Activated CD8-positive, alpha-beta memory T cell treated with anti-CD3 and anti-CD28 coated beads, Interleukin-2, amount 10 ng/mL, durations not matched to agents 7 days and 5 days (primary cell): ENCODE results near the gene GPR135. TPM values are rescaled to one million over a fixed set of nuclear protein-coding genes. Genes with fewer than 3 reads are reported as not detected.

Experiments used
- ATAC-seq: fragments of 150-1000 bp; cut with Tn5 transposase; one replicate; pipeline ENCODE4 v1.10.0; 2021; ENCODE audit warnings: moderate library complexity
- CTCF ChIA-PET: fragments of 350-600 bp; sonication (Branson Sonifier 250); formaldehyde crosslinking; loops from one replicate; lab custom pipeline; 2021; ENCODE audit warnings: antibody characterized with exemption; lab: Charles Lee
- DNase-seq: peaks from one replicate; pipeline ENCODE4 v3.0.0-alpha.2; 2020
- H3K27ac Mint-ChIP-seq: one replicate; pipeline ENCODE4 v1.8.0; 2021; ENCODE audit warnings: mild to moderate bottlenecking, mixed read lengths
- H3K27me3 Mint-ChIP-seq: one replicate; pipeline ENCODE4 v1.8.0; 2021; ENCODE audit warnings: mixed read lengths
- H3K36me3 Mint-ChIP-seq: one replicate; pipeline ENCODE4 v1.8.0; 2021; ENCODE audit warnings: mild to moderate bottlenecking, mixed read lengths
- H3K4me1 Mint-ChIP-seq: one replicate; pipeline ENCODE4 v1.8.0; 2021; ENCODE audit warnings: mixed read lengths
- H3K4me3 Mint-ChIP-seq: one replicate; pipeline ENCODE4 v1.8.0; 2021; ENCODE audit warnings: mild to moderate bottlenecking, moderate library complexity, mixed read lengths
- H3K9me3 Mint-ChIP-seq: one replicate; pipeline ENCODE4 v1.8.0; 2022; ENCODE audit warnings: low read depth, mixed read lengths
- total RNA-seq, 2 experiments: library from RNA; stranded (reverse); gene quantifications; one replicate each; pipeline ENCODE4 v1.2.3, GENCODE V29; 2021

Gene GPR135
- total RNA-seq, 2 experiments from 2014 or later, result 1.3 to 2.1 TPM

DNA sequence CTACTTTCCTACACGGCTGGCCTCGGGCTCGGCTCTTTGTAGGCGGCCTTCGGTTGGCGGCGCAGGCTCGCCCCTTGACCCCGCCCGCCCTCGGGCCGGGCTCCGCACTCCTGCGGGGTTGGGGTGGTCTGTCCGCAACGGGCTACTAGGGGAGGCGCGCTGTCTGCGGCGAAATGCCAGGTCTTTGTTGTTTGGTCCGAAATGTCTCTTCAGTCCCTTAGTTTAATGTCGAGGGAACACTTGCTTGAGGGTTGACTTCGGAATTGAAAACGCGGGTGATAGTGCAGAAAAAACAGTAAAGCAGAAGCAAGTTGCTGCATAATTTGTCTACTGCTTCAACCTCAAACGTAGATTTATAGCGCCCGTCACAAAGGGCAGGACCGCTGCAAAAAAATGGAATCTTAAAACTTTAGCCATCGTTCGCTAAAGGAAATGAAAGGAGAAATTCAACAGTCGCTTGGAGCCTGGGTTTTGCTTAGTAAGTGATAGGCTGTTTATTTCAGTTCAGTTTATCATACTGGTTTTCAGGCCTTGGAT lies 19.5 kb upstream of the GPR135 start:
- Mint-ChIP-seq H3K27me3 (no peaks in the 10 kb centered on the region), H3K27ac (peak overlapping the region; percentile 94), H3K9me3 (no peaks in the 10 kb centered on the region), H3K36me3 (peaks cover 24% of the 10 kb centered on the region), H3K4me3 (peak overlapping the region; percentile 97), H3K4me1 (peaks cover 60% of the 10 kb centered on the region)
- DNase-seq (no peak), ATAC-seq (peak; percentile 72)
- CTCF ChIA-PET, result interaction anchor here (0.7 to 1.9 kb wide), 9 partner anchors 10 to 681 kb away, joined by 3 to 7 read pairs (median 3); partner anchors contain the start of gene DHRS7

DNA sequence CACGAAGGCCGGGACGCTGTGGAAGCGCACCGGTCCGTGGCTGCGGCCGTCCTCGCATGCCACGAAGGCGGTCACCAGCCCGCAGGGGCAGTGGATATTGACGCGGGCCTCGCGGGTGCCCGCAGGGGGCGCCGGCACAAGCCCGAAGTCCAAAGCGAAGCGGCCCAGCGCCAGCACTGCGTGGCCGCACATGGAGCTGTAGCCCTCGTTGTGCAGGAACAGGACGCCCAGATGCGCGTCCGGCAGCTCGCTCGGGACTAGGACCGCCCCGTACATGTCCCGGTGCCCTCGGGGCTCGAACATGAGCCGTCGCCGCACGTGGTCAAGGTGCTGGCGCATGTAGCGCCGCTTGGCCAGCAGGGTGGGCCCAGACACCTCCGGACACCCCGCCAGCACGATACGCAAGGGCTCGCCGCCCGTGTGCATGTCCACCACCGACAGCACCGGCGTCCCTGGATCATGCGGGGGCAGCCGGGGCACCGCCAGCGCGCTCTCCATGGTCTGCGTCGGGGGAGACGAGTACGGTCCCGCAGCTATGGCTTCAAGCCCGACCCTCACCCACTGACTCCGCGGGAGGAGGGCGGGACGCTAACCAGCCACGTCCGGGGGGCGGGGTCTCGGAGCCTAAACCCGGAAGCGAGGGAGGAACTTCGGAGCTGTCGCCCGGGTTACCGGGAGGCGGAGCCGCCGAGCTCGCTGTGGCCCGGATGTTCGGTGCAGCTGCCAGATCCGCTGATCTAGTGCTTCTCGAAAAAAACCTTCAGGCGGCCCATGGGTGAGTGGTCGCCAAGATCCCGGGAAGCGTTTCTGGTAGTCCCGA lies 18.8 kb upstream of the GPR135 start, which contains the start of the genes JKAMP and L3HYPDH:
Gene JKAMP, plus strand, starts transcription at position 699 of the 820 bp plus-strand sequence. Its CDS starts 73 bp downstream, at position 772.
Gene L3HYPDH, minus strand, starts transcription at position 590 of the 820 bp plus-strand sequence. Its CDS starts 92 bp downstream, at position 498.
- peak within 1 kb of the TSS; percentile 97 for H3K4me3 Mint-ChIP-seq
- CTCF ChIA-PET, result interaction anchor here (0.7 to 1.9 kb wide), 10 partner anchors 10 to 681 kb away, joined by 3 to 7 read pairs (median 3); partner anchors contain the start of gene DHRS7
- H3K36me3 Mint-ChIP-seq, result peaks cover 18% of the 10 kb centered on the region
- H3K27ac Mint-ChIP-seq, result peak within 1 kb of the TSS; percentile 94
- peak; percentile 92 for ATAC-seq
- peak; percentile 98 for DNase-seq
- H3K4me1 Mint-ChIP-seq, result peaks cover 60% of the 10 kb centered on the region
- H3K9me3 Mint-ChIP-seq, result no peaks in the 10 kb centered on the region
- no peaks in the 10 kb centered on the region for H3K27me3 Mint-ChIP-seq

DNA sequence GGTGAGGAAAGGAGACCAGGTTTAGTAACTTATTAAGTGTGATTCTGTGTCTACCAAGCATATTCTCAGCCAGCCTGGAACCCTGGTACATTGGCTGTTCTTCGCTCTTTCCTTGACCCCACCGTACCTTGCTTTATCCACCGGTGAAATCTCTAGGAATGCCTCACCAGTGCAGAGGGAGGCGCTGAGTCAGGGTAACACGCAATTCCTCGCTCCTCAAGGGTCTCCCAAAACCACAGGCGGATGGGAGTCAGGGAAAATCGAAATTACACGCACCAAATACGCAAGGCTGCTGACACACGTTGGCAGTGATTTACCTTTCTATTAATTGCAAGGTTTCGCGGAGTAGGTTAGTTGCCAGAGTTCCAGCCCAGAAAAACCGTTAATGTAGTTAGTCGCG lies 18.2 kb upstream of the GPR135 start:
- Mint-ChIP-seq H3K27ac (peak overlapping the region; percentile 94), H3K9me3 (no peaks in the 10 kb centered on the region), H3K36me3 (peaks cover 18% of the 10 kb centered on the region), H3K4me1 (peaks cover 60% of the 10 kb centered on the region), H3K27me3 (no peaks in the 10 kb centered on the region), H3K4me3 (peak overlapping the region; percentile 97)
- no peak for ATAC-seq
- no peak for DNase-seq
- CTCF ChIA-PET, result interaction anchor here (1.3 to 1.7 kb wide), 3 partner anchors 19 to 682 kb away, joined by 3 to 7 read pairs (median 3); partner anchors contain the start of gene DHRS7

DNA sequence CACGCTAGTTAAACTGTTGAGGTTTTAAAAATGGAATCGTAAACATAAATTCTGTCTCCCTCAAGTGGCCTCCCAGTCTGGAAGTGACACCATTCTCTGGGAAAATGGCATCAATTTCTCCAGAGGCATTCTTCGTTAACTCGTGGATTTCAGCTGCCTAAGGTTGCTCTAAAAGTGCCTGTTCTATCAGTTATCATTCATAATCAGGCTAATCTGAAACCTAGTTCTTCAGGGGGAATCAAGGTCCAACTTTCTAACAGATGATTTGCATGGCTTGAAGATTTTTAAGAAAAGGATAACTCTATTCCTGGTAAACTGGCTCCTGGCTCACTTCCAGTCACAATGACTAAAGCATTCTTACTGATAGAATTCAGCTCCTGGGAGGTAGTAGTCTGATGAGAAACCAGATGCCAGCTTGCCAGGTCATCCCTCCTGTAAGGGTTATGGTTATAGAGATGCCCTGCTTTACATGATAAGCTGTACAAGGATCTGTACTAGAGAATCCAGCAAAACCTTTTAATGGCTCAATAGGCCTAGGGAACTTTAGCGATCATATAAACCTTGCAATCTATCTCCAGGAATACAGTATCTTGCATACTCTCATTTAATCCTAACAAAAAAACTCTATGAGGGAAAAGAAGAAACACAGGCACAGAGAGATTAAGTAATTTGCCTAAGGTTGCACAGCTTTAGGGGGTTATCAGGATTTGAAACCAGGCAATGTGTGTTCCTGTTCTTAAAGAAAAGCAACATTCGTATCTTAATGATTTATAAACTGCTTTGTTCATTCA lies 17.6 kb upstream of the GPR135 start:
- CTCF ChIA-PET, result interaction anchor here (1.4 to 1.7 kb wide), 2 partner anchors 18 to 683 kb away, joined by 3 to 7 read pairs; partner anchors contain the start of gene DHRS7

DNA sequence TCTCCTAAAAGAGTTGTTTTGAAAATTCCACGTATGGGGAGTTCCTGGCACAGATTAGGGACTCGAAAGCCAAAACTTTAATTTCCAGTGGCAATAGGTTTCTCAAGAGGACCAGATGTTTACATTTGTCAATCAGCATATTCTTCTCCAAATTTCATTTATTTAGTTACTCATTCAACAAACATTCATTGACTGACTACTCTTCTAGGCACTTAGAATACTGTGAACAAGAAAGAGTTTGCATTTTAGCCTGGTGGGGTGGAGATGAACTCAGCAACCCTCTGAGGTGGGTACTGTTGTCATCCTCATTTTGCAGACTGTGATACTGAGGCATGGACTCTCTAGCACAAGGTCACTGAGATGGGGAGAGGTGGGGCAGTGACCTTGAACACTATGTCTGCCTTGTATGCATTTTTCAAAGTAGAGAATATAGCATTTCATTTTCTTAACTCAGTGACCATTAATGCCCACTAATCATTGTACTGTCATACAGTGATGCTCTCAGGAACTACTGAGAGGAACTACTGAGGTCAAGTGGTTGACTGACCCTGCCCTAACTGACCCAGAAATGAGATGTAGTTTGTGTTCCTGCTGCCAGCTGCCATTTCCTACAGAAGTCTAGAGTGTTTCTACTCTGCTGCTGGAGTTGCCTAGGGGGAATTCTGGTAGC lies 16.8 kb upstream of the GPR135 start:
- DNase-seq (no peak), ATAC-seq (no peak)
- peaks cover 14% of the 10 kb centered on the region for H3K36me3 Mint-ChIP-seq
- H3K27ac Mint-ChIP-seq, result peak overlapping the region; percentile 94
- H3K4me1 Mint-ChIP-seq, result peaks cover 56% of the 10 kb centered on the region
- H3K9me3 Mint-ChIP-seq, result no peaks in the 10 kb centered on the region
- CTCF ChIA-PET, result no interaction called here
- H3K27me3 Mint-ChIP-seq, result no peaks in the 10 kb centered on the region
- H3K4me3 Mint-ChIP-seq, result peak overlapping the region; percentile 97

More for the DNA sequence above, 17.6 kb upstream of the GPR135 start:
- Mint-ChIP-seq H3K4me3 (peak overlapping the region; percentile 97), H3K27ac (peak overlapping the region; percentile 94), H3K9me3 (no peaks in the 10 kb centered on the region), H3K36me3 (peaks cover 14% of the 10 kb centered on the region), H3K4me1 (peaks cover 54% of the 10 kb centered on the region), H3K27me3 (no peaks in the 10 kb centered on the region)
- ATAC-seq (no peak), DNase-seq (no peak)

DNA sequence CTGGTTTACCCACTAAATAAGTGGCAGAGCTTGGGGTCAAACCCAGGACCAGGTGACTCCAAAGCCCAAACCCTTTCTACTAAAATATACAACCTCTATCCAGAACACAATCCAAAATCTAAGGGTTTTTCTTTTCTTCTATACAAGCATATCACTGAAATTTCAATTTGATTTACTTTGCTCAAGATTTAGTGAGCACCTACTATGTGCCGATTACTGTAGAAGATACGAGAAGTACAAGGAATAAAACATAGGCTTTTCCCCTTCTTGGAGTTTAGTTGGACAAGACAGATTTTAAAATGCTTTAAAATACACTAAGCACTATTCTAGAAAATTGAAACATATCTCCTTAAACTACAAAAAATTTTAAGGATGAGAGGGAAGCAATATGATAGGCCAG lies 16.2 kb upstream of the GPR135 start:
- DNase-seq (no peak), ATAC-seq (no peak)
- H3K36me3 Mint-ChIP-seq, result peaks cover 13% of the 10 kb centered on the region
- no peaks in the 10 kb centered on the region for H3K9me3 Mint-ChIP-seq
- H3K4me3 Mint-ChIP-seq, result peak overlapping the region; percentile 97
- H3K4me1 Mint-ChIP-seq, result peaks cover 61% of the 10 kb centered on the region
- no peaks in the 10 kb centered on the region for H3K27me3 Mint-ChIP-seq
- CTCF ChIA-PET, result no interaction called here
- H3K27ac Mint-ChIP-seq, result peak overlapping the region; percentile 82

DNA sequence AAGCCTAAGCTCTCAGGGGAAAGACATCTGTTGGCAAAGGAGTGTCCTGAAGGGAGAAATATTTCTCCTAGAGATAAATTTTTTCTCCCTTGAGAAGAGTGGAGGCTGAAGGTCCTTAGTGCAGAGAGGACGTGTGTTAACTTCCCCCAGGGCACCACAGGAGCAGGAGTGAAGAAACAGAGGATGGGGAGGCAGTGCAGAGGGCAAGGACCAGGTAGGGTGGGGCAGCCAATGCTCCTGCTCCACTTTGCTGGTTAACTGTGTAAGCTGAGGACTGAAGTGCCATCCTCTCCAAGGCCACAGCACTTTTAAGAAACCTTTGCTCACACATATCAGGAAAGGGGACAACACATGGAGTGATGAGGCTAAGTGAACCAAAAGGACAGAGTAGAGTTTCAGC lies 15.0 kb upstream of the GPR135 start:
- Mint-ChIP-seq H3K9me3 (no peaks in the 10 kb centered on the region), H3K4me3 (peak overlapping the region; percentile 97), H3K36me3 (peaks cover 13% of the 10 kb centered on the region), H3K27me3 (no peaks in the 10 kb centered on the region), H3K4me1 (peaks cover 53% of the 10 kb centered on the region), H3K27ac (peak overlapping the region; percentile 82)
- ATAC-seq (no peak), DNase-seq (no peak)
- CTCF ChIA-PET, result interaction anchor here (1.2 kb wide), 1 partner anchor 96 kb away, joined by 3 read pairs; the partner anchor contains the start of gene CCDC175

DNA sequence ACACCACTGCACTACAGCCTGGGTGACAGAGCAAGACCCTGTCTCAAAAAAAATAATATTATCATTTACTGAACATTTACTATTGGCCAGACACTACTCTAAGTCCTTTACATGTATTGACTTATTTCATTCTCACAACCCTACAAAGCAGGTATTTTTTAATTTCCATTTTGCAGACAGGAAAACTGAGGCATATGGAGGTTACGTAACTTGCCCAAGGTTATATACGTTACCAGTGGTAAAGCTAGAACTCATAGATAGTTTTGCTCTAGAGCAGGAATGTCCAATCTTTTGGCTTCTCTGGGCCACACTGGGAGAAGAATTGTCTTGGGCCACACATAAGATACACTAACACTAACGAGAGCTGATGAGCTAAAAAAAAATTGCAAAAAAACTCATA lies 13.4 kb upstream of the GPR135 start:
- H3K4me1 Mint-ChIP-seq, result peaks cover 53% of the 10 kb centered on the region
- no peak for ATAC-seq

DNA sequence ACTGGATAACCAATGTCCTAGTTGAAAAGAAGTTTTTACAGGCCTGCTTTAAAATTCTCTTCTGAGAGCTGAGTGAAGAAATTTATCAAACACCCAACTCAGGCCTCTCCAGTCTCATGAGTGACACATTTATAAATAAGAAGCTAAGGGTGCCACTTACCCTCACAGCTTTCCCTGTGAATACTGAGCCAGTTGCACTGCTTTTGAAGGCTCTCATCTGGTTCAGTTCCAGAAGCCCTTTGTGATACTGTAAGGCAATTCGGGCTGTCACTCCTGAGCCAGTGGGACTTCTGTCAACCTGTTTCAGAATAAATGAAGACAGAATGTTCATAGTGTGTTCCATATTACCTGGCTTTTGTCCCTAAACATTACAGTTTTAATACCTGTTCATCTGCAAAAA lies 10.5 kb upstream of the GPR135 start:
- no peak overlapping the region for H3K4me3 Mint-ChIP-seq

More for the DNA sequence above, 13.4 kb upstream of the GPR135 start:
- H3K4me3 Mint-ChIP-seq, result no peak overlapping the region
- CTCF ChIA-PET, result interaction anchor here (1.2 kb wide), 2 partner anchors 14 to 18 kb away, joined by 3 to 4 read pairs; partner anchors contain the start of gene GPR135
- H3K27ac Mint-ChIP-seq, result no peak overlapping the region
- no peak for DNase-seq
- no peaks in the 10 kb centered on the region for H3K9me3 Mint-ChIP-seq
- peaks cover 21% of the 10 kb centered on the region for H3K36me3 Mint-ChIP-seq
- no peaks in the 10 kb centered on the region for H3K27me3 Mint-ChIP-seq

DNA sequence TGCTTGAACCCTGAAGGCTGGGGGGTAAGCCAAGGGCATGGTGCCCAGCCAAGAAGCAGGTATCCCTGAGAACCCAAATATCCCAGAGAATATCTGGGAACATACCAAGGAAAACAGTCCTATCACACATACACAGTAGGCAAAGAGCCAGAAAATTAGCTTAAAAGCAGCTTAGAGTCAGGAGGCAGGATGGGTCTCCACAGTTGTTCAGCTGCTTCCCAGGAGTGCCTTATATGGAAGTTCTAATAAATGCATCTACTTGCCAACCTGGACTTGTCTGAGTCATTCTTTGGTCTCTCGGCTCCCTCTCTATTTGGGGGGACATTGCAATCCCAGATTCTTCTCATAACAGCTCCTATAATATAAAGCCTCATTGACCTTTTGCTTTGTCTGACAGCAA lies 9.0 kb upstream of the GPR135 start:
- Mint-ChIP-seq H3K36me3 (peaks cover 23% of the 10 kb centered on the region), H3K27me3 (no peaks in the 10 kb centered on the region), H3K27ac (no peak overlapping the region), H3K4me1 (peaks cover 16% of the 10 kb centered on the region), H3K9me3 (no peaks in the 10 kb centered on the region), H3K4me3 (no peak overlapping the region)
- ATAC-seq (no peak), DNase-seq (no peak)
- CTCF ChIA-PET, result interaction anchor here (0.7 to 1.5 kb wide), 2 partner anchors 10 to 30 kb away, joined by 3 to 4 read pairs; no protein-coding TSS in a partner anchor

More for the DNA sequence above, 10.5 kb upstream of the GPR135 start:
- DNase-seq (no peak), ATAC-seq (no peak)
- Mint-ChIP-seq H3K27ac (no peak overlapping the region), H3K4me1 (peaks cover 28% of the 10 kb centered on the region), H3K36me3 (peaks cover 24% of the 10 kb centered on the region), H3K9me3 (no peaks in the 10 kb centered on the region), H3K27me3 (no peaks in the 10 kb centered on the region)
- CTCF ChIA-PET, result no interaction called here

DNA sequence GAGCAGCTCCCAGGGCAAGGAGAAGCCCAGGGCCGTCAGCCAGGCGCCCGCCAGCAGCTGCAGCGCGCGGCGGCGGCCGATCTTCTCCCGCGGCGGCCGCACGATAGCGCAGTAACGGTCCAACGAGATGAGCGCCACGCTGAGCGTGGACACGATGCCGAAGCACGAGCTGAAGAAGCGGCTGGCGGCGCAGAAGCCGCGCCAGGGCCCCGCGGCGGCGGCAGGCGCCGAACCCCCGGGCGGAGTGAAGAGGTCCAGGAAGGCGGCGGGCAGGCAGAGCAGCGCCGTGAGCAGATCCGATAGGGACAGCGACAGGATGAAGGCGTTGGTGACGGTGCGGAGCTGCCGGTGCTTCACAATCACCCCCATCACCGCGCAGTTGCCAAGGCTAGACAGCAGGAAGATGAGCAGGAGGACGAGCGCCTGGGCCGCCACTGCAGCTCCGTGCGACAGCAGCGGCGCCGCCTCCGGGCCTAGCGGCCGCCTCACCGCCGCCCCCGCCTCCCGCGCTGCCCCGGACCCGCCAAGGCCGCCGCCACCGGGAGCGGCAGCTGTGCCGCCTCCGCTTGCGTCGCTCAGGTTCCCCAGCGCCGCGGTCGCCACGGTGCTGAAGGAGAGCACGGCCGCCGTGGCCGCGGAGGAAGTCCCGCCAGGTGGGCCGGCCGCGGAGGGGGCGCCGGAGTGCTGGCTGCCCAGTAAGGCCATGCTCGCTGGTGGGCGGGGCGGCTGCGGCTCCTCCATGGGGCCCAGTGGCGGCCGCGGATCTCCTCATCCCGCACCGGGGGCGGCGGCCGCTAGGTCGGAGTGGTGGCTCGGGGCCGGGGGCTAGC lies 479 bp downstream of the GPR135 start:
- peaks cover 7% of the 10 kb centered on the region for H3K27me3 Mint-ChIP-seq
- CTCF ChIA-PET, result interaction anchor here (1.0 to 1.7 kb wide), 5 partner anchors 9 to 112 kb away, joined by 3 to 7 read pairs (median 4); partner anchors contain the start of genes CCDC175, JKAMP and L3HYPDH
- ATAC-seq, result peak; percentile 77
- H3K9me3 Mint-ChIP-seq, result no peaks in the 10 kb centered on the region
- H3K4me3 Mint-ChIP-seq, result peak overlapping the region; percentile 77
- peak; percentile 71 for DNase-seq
- H3K4me1 Mint-ChIP-seq, result peaks cover 12% of the 10 kb centered on the region
- peak overlapping the region; percentile 50 for H3K27ac Mint-ChIP-seq
- no peaks in the 10 kb centered on the region for H3K36me3 Mint-ChIP-seq
